HepG2 (cell line): ENCODE results near the gene ST6GALNAC6. TPM values are rescaled to one million over a fixed set of nuclear protein-coding genes. Genes with fewer than 3 reads are reported as not detected.
A peak's percentile ranks its signal among the peaks of the same experiment; 100 is the strongest.

ENCODE experiments used
- AGO1 ChIP-seq: fragments of 200-400 bp; formaldehyde crosslinking; IDR thresholded peaks from 2 replicates; pipeline ENCODE4 v1.6.1; 2017; ENCODE audit warnings: mild to moderate bottlenecking, low read depth, low read length, moderate library complexity; ENCODE audit not compliant: poor library complexity, severe bottlenecking
- ARNT2 ChIP-seq: sonication (generic); formaldehyde crosslinking; IDR thresholded peaks from 2 replicates; pipeline ENCODE4 v1.8.0; 2022; ENCODE audit warnings: mild to moderate bottlenecking, low read depth, missing genetic modification reagents, moderate library complexity
- IRF2 ChIP-seq: IDR thresholded peaks from 2 replicates; pipeline ENCODE4 v1.6.1; 2018; ENCODE audit warnings: missing genetic modification reagents, missing compliant biosample characterization
- KDM3A ChIP-seq: IDR thresholded peaks from 2 replicates; pipeline ENCODE4 v1.6.1; 2018; ENCODE audit warnings: low read depth, missing compliant biosample characterization
- KDM5A ChIP-seq: fragments of 200-600 bp; sonication (generic); IDR thresholded peaks from 2 replicates; pipeline ENCODE4 v1.7.0; 2018; ENCODE audit warnings: antibody characterized with exemption, mild to moderate bottlenecking, low read length, borderline replicate concordance
- MYC ChIP-seq: sonication (generic); formaldehyde crosslinking; IDR thresholded peaks from 2 replicates; pipeline ENCODE4 v1.9.0; 2021; ENCODE audit warnings: missing genetic modification reagents, borderline replicate concordance
- NFIB ChIP-seq: sonication (generic); formaldehyde crosslinking; IDR thresholded peaks from 2 replicates; pipeline ENCODE4 v1.9.0; 2021; ENCODE audit warnings: missing genetic modification reagents, mild to moderate bottlenecking, borderline replicate concordance
- PAX8 ChIP-seq: sonication (generic); formaldehyde crosslinking; IDR thresholded peaks from 2 replicates; pipeline ENCODE4 v1.8.0; 2022; ENCODE audit warnings: mild to moderate bottlenecking, missing genetic modification reagents, borderline replicate concordance
- PHB2 ChIP-seq: fragments of 450-650 bp; IDR thresholded peaks from 2 replicates; pipeline ENCODE4 v1.6.1; 2018; ENCODE audit not compliant: partially characterized antibody
- POLR2AphosphoS5 ChIP-seq: IDR thresholded peaks from 2 replicates; pipeline ENCODE4 v1.6.1; 2012; ENCODE audit warnings: low read depth, low read length
- SAP130 ChIP-seq: IDR thresholded peaks from 2 replicates; pipeline ENCODE4 v1.6.1; 2016; ENCODE audit warnings: low read depth
- SP140L ChIP-seq: sonication (generic); formaldehyde crosslinking; IDR thresholded peaks from 2 replicates; pipeline ENCODE4 v1.4.0; 2020; ENCODE audit warnings: missing genetic modification reagents, borderline replicate concordance
- ZFX ChIP-seq: sonication (generic); formaldehyde crosslinking; IDR thresholded peaks from 2 replicates; pipeline ENCODE4 v1.4.0; 2020; ENCODE audit warnings: mild to moderate bottlenecking, low read depth, missing genetic modification reagents, moderate library complexity
- ZFY ChIP-seq: sonication (generic); formaldehyde crosslinking; IDR thresholded peaks from 2 replicates; pipeline ENCODE4 v1.4.0; 2020; ENCODE audit warnings: missing genetic modification reagents
- ZNF792 ChIP-seq: IDR thresholded peaks from 2 replicates; pipeline ENCODE4 v1.6.1; 2016
- polyA plus RNA-seq, 8 experiments: library from polyadenylated mRNA; depleted of rRNA in 3 of 8; stranded (reverse) in 7 of 8; unstranded in 1 of 8; fragments of >200 nt; fragmentation: Illumina TruSeq in 4 of 8; extraction: Trizol in 4 of 8; gene quantifications; 2 replicates each; pipeline versions ENCODE4 v1.2.1 to v1.2.3, GENCODE V29; 2011 to 2016; ENCODE audit warnings: low read depth in 4 of 8, missing spikeins in 1 of 8, mixed read lengths in 1 of 8; ENCODE audit not compliant: insufficient read depth in 1 of 8
- total RNA-seq, 5 experiments: library from RNA; depleted of rRNA; stranded (reverse); fragments of >200 nt; fragmentation: Illumina TruSeq; extraction: Trizol; gene quantifications; 2 replicates each; pipeline ENCODE4 v1.2.3, GENCODE V29; 2016; ENCODE audit warnings: low read depth in 1 of 5
- TF ChIP-seq, protein P1 (sequence below): sonication (generic); formaldehyde crosslinking; IDR thresholded peaks from 2 replicates; pipeline ENCODE4 v1.4.0; 2020; ENCODE audit warnings: missing genetic modification reagents, borderline replicate concordance
- TF ChIP-seq, protein P2 (sequence below): sonication (generic); formaldehyde crosslinking; IDR thresholded peaks from 2 replicates; pipeline ENCODE4 v1.8.0; 2022; ENCODE audit warnings: mild to moderate bottlenecking, missing genetic modification reagents, moderate library complexity
- TF ChIP-seq, protein P3 (sequence below): sonication (generic); formaldehyde crosslinking; IDR thresholded peaks from 2 replicates; pipeline ENCODE4 v1.4.0; 2020; ENCODE audit warnings: missing genetic modification reagents
- TF ChIP-seq, protein P4 (sequence below): sonication (generic); formaldehyde crosslinking; IDR thresholded peaks from 2 replicates; pipeline ENCODE4 v1.8.1; 2023; ENCODE audit warnings: mild to moderate bottlenecking, missing genetic modification reagents

The ST6GALNAC6 gene
- total and polyA plus RNA-seq, 2 of the 13 experiments (the other 11 are each of a cell fraction or from before 2014, with no cell fraction given): 18.5 to 65.4 TPM

GRCh38 chr9:127916720-127917581, 17.5 kb upstream of the ST6GALNAC6 start, which contains the start of gene ST6GALNAC4 (continued):
- TF ChIP-seq, protein P1, sequence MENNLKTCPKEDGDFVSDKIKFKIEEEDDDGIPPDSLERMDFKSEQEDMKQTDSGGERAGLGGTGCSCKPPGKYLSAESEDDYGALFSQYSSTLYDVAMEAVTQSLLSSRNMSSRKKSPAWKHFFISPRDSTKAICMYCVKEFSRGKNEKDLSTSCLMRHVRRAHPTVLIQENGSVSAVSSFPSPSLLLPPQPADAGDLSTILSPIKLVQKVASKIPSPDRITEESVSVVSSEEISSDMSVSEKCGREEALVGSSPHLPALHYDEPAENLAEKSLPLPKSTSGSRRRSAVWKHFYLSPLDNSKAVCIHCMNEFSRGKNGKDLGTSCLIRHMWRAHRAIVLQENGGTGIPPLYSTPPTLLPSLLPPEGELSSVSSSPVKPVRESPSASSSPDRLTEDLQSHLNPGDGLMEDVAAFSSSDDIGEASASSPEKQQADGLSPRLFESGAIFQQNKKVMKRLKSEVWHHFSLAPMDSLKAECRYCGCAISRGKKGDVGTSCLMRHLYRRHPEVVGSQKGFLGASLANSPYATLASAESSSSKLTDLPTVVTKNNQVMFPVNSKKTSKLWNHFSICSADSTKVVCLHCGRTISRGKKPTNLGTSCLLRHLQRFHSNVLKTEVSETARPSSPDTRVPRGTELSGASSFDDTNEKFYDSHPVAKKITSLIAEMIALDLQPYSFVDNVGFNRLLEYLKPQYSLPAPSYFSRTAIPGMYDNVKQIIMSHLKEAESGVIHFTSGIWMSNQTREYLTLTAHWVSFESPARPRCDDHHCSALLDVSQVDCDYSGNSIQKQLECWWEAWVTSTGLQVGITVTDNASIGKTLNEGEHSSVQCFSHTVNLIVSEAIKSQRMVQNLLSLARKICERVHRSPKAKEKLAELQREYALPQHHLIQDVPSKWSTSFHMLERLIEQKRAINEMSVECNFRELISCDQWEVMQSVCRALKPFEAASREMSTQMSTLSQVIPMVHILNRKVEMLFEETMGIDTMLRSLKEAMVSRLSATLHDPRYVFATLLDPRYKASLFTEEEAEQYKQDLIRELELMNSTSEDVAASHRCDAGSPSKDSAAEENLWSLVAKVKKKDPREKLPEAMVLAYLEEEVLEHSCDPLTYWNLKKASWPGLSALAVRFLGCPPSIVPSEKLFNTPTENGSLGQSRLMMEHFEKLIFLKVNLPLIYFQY: peak; percentile 93; the same call in 1 of the 2 replicates
- TF ChIP-seq POLR2AphosphoS5 (0 out of 2 replicates have a peak, but pooled peaks have one; percentile 36), MYC (peak; percentile 24; the same call in 1 of the 2 replicates), SP140L (CRISPR knock-in tag) (no peak), ARNT2 (CRISPR knock-in tag) (no peak), PHB2 (no peak), KDM5A (peak; percentile 42; the same call in 1 of the 2 replicates), KDM3A (CRISPR knock-in tag) (0 out of 2 replicates have a peak, but pooled peaks have one; percentile 36), IRF2 (CRISPR knock-in tag) (no peak), ZNF792 (CRISPR knock-in tag) (peak; percentile 34; the same call in 1 of the 2 replicates), ZFX (0 out of 2 replicates have a peak, but pooled peaks have one; percentile 51), ZFY (peak; percentile 59), AGO1 (peak; percentile 59), PAX8 (CRISPR knock-in tag) (no peak), NFIB (CRISPR knock-in tag) (no peak), SAP130 (CRISPR knock-in tag) (peak; percentile 67)
- TF ChIP-seq, protein P2, sequence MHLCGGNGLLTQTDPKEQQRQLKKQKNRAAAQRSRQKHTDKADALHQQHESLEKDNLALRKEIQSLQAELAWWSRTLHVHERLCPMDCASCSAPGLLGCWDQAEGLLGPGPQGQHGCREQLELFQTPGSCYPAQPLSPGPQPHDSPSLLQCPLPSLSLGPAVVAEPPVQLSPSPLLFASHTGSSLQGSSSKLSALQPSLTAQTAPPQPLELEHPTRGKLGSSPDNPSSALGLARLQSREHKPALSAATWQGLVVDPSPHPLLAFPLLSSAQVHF (CRISPR knock-in tag): no peak
- TF ChIP-seq, protein P3, sequence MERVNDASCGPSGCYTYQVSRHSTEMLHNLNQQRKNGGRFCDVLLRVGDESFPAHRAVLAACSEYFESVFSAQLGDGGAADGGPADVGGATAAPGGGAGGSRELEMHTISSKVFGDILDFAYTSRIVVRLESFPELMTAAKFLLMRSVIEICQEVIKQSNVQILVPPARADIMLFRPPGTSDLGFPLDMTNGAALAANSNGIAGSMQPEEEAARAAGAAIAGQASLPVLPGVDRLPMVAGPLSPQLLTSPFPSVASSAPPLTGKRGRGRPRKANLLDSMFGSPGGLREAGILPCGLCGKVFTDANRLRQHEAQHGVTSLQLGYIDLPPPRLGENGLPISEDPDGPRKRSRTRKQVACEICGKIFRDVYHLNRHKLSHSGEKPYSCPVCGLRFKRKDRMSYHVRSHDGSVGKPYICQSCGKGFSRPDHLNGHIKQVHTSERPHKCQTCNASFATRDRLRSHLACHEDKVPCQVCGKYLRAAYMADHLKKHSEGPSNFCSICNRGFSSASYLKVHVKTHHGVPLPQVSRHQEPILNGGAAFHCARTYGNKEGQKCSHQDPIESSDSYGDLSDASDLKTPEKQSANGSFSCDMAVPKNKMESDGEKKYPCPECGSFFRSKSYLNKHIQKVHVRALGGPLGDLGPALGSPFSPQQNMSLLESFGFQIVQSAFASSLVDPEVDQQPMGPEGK: peak; percentile 46; the same call in 1 of the 2 replicates
- TF ChIP-seq, protein P4, sequence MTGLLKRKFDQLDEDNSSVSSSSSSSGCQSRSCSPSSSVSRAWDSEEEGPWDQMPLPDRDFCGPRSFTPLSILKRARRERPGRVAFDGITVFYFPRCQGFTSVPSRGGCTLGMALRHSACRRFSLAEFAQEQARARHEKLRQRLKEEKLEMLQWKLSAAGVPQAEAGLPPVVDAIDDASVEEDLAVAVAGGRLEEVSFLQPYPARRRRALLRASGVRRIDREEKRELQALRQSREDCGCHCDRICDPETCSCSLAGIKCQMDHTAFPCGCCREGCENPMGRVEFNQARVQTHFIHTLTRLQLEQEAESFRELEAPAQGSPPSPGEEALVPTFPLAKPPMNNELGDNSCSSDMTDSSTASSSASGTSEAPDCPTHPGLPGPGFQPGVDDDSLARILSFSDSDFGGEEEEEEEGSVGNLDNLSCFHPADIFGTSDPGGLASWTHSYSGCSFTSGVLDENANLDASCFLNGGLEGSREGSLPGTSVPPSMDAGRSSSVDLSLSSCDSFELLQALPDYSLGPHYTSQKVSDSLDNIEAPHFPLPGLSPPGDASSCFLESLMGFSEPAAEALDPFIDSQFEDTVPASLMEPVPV: no peak
